Neural crest cell (in vitro differentiated cells): Measurements from ENCODE around the gene TATDN3. TPM values are rescaled to one million over a fixed set of nuclear protein-coding genes. Genes with fewer than 3 reads are reported as not detected.

Experiments used
- DNase-seq: peaks from one replicate; pipeline ENCODE4 v3.0.0; 2021; ENCODE audit warnings: low read depth, mixed read lengths, low spot score
- H3K27ac Mint-ChIP-seq: one replicate; pipeline ENCODE4 v1.8.0; 2021; ENCODE audit warnings: mild to moderate bottlenecking, mixed read lengths; ENCODE audit not compliant: unreplicated experiment
- H3K27me3 Mint-ChIP-seq: 2 replicates; pipeline ENCODE4 v1.8.0; 2021; ENCODE audit warnings: low read depth, mild to moderate bottlenecking, mixed read lengths
- H3K36me3 Mint-ChIP-seq: 2 replicates; pipeline ENCODE4 v1.8.0; 2021; ENCODE audit warnings: low read depth, mild to moderate bottlenecking, mixed read lengths
- H3K4me1 Mint-ChIP-seq: 2 replicates; pipeline ENCODE4 v1.8.0; 2021; ENCODE audit warnings: mixed read lengths
- H3K4me3 Mint-ChIP-seq: one replicate; pipeline ENCODE4 v1.8.0; 2021; ENCODE audit warnings: mild to moderate bottlenecking, mixed read lengths
- H3K9me3 Mint-ChIP-seq: 2 replicates; pipeline ENCODE4 v1.8.0; 2021; ENCODE audit warnings: mixed read lengths
- total RNA-seq: library from RNA; stranded (reverse); gene quantifications from 2 replicates; pipeline ENCODE4 v1.2.1, GENCODE V29; 2021
- TF ChIP-seq, protein P1 (sequence below): fragments of 200-600 bp; sonication (generic); conservative IDR thresholded peaks from 2 replicates; pipeline ENCODE4 v1.5.0; 2021; ENCODE audit warnings: antibody characterized with exemption, mild to moderate bottlenecking

The TATDN3 gene
- total RNA-seq, 1 donor from 2014 or later: 14.2 TPM

- no peak overlapping the region for H3K27ac Mint-ChIP-seq
- TF ChIP-seq, protein P1, sequence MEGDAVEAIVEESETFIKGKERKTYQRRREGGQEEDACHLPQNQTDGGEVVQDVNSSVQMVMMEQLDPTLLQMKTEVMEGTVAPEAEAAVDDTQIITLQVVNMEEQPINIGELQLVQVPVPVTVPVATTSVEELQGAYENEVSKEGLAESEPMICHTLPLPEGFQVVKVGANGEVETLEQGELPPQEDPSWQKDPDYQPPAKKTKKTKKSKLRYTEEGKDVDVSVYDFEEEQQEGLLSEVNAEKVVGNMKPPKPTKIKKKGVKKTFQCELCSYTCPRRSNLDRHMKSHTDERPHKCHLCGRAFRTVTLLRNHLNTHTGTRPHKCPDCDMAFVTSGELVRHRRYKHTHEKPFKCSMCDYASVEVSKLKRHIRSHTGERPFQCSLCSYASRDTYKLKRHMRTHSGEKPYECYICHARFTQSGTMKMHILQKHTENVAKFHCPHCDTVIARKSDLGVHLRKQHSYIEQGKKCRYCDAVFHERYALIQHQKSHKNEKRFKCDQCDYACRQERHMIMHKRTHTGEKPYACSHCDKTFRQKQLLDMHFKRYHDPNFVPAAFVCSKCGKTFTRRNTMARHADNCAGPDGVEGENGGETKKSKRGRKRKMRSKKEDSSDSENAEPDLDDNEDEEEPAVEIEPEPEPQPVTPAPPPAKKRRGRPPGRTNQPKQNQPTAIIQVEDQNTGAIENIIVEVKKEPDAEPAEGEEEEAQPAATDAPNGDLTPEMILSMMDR: no peak
- peaks cover 78% of the 10 kb centered on the region for H3K36me3 Mint-ChIP-seq
- H3K4me3 Mint-ChIP-seq: no peak overlapping the region
- H3K9me3 Mint-ChIP-seq: peaks cover 26% of the 10 kb centered on the region
- DNase-seq: no peak
- no peaks in the 10 kb centered on the region for H3K4me1 Mint-ChIP-seq
- H3K27me3 Mint-ChIP-seq: no peaks in the 10 kb centered on the region
Measured at GRCh38 chr1:212769459-212770167, 22.1 kb upstream of the TATDN3 start.

GRCh38 chr1:212771341-212771740 is 20.4 kb upstream of the TATDN3 start:
- H3K27me3 Mint-ChIP-seq: no peaks in the 10 kb centered on the region
- no peak overlapping the region for H3K27ac Mint-ChIP-seq
- no peak for DNase-seq
- no peak overlapping the region for H3K4me3 Mint-ChIP-seq
- H3K9me3 Mint-ChIP-seq: peaks cover 26% of the 10 kb centered on the region
- H3K4me1 Mint-ChIP-seq: no peaks in the 10 kb centered on the region
- H3K36me3 Mint-ChIP-seq: peaks cover 76% of the 10 kb centered on the region
- TF ChIP-seq, protein P1: no peak

- TF ChIP-seq, protein P1: no peak
- Mint-ChIP-seq H3K9me3 (peaks cover 18% of the 10 kb centered on the region), H3K4me3 (no peak overlapping the region), H3K27ac (no peak overlapping the region), H3K36me3 (peaks cover 73% of the 10 kb centered on the region), H3K4me1 (no peaks in the 10 kb centered on the region), H3K27me3 (no peaks in the 10 kb centered on the region)
- DNase-seq: no peak
Measured at GRCh38 chr1:212773011-212773410, 18.7 kb upstream of the TATDN3 start.

GRCh38 chr1:212774584-212774983 is 17.1 kb upstream of the TATDN3 start:
- TF ChIP-seq, protein P1: no peak
- Mint-ChIP-seq H3K9me3 (peaks cover 11% of the 10 kb centered on the region), H3K4me3 (no peak overlapping the region), H3K27ac (no peak overlapping the region), H3K36me3 (peaks cover 62% of the 10 kb centered on the region), H3K4me1 (no peaks in the 10 kb centered on the region), H3K27me3 (no peaks in the 10 kb centered on the region)
- no peak for DNase-seq

DNA sequence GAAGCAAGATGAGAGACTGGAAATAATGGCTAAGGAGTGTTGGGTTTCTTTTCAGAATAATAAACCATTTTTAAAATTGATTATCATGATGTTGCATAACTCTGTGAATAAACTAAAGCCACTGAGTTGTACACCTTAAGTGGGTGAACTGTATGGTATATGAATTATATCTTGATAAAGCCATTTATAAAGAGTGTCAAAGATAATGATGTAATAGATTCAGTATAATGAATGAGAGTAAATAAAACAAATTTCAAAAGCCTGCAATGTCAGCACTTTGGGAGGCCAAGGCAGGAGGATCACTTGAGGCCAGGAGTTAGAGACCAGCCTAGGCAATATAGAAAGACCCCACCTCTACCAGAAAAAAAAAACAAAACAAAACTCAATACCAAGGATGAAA is 16.5 kb upstream of the TATDN3 start:
- Mint-ChIP-seq H3K4me3 (no peak overlapping the region), H3K36me3 (peaks cover 55% of the 10 kb centered on the region), H3K9me3 (peaks cover 6% of the 10 kb centered on the region), H3K27ac (no peak overlapping the region), H3K4me1 (no peaks in the 10 kb centered on the region), H3K27me3 (no peaks in the 10 kb centered on the region)
- DNase-seq: no peak
- TF ChIP-seq, protein P1: no peak
